HG03521 (cell line): ENCODE results near the gene KLHL33.
A peak's percentile ranks its signal among the peaks of the same experiment; 100 is the strongest.

ENCODE experiments used
- ATAC-seq: cut with Tn5 transposase; IDR thresholded peaks from one replicate; pipeline ENCODE4 v1.9.1; 2021; ENCODE audit warnings: mild to moderate bottlenecking, moderate library complexity; ENCODE audit not compliant: unreplicated experiment

KLHL33 gene, protein sequence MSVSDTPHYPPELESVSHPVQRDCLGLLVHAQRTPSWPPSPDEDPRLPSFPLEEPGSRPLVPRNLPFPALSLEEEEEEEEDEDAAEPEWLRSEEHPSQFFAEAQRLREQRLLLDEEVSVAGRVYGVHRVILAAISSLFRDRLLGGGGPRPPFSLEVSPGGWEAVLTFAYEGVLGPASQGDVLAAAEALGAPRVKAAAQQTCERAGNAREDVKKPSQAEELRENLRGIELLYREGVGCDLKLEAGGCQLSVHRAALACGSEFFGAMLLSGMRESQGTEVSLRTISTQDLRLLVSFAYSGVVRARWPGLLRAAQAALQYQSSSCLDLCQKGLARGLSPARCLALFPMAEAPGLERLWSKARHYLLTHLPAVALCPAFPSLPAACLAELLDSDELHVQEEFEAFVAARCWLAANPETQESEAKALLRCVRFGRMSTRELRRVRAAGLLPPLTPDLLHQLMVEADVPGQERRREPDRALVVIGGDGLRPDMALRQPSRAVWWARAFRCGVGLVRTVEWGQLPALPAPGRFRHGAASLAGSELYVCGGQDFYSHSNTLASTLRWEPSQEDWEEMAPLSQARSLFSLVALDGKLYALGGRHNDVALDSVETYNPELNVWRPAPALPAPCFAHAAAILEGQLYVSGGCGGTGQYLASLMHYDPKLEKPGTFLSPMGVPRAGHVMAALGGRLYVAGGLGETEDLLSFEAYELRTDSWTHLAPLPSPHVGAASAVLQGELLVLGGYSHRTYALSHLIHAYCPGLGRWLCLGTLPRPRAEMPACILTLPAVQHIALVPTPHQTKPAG

DNA sequence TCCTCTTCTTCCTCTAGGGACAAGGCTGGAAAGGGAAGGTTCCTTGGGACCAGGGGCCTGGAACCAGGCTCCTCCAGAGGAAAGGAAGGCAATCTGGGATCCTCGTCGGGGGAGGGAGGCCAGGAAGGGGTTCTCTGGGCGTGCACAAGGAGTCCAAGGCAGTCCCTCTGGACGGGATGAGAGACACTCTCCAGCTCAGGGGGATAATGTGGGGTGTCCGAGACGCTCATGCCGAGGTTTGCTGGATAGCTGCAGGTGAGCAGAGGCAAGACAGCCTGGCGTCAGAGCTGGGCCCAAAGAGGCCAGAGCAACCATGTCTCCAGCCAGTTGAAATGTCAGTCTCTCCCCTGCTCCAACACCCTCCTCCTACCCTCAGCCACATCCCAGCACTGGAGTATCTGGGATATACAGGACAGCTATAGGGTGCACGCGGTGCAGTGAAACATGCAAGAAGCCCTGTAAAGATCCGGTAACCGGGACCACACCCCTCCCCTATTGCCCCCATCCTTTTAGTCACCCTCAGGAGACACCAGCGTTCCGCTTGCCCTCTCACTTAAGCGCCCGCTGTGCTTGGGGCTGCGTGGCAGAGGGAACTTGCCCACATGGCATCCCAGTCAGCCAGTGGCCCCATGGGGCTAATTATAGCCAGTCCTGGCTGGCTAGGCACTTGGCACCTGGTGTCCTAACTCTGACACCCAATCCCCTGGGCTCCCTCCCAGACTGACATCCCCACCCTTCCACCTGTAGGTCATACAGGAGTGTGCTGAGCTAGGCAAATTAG is at the start of gene KLHL33:
Gene KLHL33 (minus strand): TSS at position 585 of the 781 bp plus-strand sequence. CDS start 355 bp downstream, at position 230.
- no peak for ATAC-seq

DNA sequence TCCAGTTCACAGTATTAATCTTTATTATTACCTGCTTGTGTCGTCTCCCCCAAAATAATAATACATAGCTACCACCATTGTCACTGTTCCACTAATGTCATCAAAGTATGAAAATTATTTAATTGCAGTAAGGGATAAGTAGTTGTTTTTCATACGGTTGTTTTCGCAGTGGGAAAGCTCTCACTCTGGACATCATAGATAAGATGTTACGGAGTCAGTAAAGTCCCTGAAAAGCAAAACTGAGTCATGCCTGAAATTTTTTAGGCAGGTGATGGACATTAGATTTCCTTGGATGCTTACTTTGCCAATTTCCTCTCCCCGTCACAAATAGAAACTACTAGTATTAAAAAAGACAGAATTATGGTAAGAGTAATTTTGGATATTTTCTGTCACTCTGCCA is 46.4 kb upstream of the KLHL33 start:
- no peak for ATAC-seq

DNA sequence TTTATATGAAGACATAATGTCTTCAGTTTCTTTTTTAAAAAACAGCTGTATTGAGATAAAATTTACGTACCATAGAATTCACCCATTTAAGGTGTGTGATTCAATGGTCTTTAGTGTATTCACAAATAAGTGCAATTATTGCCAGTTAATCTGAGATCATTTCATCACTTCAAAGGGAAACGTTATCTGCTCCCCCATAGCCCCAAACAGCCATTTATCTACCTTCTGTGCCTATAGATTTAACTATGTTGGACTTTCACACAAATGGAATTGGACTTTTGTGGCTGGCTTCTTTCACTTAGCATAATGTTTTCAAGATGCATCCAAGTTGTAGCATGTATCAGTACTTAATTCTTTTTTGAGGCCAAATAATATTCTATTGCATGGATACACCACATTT is 42.9 kb upstream of the KLHL33 start:
- no peak for ATAC-seq

DNA sequence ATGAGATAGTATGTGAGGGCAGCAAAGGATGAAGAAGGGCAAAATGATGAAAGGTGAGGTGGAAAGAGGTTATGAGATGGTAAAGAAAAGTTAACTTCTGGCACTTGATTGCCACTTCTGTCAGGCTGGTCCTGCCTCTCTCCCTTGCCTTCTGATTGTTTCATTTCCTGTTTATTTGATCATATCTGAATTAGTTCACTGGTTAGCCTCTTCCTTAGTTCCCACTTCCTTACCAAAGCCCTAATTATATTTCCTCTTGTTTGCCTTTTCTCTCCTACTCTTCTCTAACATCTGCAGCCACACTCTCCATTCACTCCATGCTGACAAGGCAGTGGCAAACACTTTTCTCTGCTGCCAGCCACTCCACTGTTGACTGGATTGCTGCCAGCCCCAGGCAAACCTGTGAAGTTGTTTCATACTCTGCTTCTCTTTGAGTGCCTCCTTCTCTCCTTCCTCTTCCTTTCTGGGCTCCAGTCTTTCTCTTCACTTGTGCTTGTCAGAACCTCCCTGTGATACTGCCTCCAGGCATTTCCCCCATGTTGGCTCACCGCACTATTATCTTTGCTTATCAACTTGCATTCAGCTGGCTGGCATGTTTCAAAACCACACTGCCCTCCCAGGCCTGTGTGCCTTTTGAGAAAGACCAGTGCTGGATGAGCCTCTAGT is 41.4 kb upstream of the KLHL33 start:
- ATAC-seq: no peak

DNA sequence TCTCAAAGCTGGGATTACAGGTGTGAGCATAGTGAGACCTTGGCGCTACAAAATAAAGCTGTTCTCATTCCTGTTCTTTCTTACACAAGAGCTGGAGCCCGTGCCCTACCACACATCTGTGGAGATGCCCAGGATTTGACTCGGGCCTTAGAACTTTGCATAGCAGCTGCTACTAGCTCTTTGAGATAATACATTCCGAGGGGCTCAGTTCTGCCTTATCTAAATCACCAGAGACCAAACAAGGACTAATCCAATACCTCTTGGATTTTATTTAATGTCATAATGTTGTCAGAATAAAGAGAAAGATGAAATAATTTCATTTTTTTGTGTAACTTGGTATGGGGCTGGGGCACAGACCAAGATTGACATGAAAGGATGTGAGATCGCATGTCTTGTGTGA is 40.8 kb upstream of the KLHL33 start:
- ATAC-seq: no peak

DNA sequence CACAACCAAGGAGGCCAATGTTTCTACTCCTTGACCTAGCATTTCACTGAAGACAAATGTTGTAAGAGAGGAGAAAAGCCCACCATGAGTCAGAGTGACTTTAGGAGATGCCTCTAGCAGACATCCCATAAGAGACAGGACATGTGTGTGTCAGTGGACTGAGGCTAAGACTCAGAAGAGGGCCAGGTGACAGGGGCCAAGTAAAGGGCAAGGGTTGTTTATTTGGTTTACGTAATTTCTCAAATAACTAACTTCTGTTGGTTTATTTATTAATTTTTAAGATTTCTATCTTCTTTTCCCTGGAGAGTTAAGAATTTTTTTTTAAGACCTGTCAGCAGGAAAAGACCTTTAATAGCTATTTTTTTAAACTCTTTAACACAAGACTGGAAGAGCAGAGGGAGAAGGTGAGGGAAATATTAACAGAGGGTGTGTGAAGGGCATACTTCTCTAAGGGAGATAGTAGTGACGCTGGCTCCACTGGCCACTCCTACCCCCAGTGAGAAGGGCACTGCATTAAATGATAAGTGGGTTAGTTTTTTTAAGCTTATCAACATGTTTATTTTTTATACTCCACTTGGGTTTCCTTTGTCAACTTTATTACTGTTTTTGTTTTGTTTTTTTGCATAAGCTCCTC is 36.7 kb upstream of the KLHL33 start:
- no peak for ATAC-seq

DNA sequence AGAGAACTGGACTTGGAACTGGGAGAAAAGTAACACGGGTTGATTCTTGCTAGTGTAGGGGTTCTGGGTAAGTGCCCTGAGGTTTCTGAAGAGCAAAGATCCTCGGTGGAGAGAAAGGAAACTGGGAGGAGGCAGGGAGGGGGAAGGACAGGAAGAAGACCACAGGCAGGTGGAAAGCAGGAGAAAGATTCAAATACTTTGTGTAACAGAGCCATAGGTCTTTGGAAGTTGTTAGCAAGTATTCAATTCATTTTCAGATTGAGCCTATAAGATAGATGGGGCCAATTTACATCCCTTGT is 34.6 kb upstream of the KLHL33 start:
- no peak for ATAC-seq

DNA sequence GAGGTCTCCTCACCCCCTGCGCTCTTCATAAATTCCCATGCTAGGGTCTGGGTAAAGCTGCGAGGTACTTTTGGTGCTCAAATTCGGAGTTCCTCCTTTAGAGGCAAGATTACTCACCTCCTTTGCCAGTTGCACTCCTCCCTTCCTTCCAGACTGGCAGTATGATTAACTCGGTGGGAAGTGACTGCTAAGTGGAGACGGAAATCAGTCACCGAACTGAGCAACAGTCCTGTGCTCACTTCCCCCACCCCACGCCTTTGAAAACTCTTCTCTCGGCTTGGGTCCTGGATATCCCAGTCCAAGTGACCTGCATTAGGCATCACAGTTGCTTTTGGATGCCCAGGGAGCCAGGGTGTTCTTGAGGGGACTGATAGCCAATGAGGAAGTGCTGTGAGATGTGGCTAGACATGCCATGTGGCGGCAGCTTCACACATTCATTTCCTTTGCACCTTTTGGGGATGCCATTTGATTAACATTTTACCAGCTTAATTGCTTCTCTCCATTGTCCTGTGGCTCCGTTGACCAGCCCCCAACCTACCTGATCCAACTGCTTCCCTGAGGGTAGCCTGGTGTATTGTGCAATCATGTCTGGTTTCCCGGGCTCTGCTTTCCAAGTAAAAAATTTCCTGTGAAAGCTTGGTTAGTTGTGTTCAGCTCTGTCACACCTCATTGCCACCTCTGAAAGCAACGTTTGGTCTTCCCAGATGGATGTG is 34.1 kb upstream of the KLHL33 start:
- peak; percentile 29 for ATAC-seq

DNA sequence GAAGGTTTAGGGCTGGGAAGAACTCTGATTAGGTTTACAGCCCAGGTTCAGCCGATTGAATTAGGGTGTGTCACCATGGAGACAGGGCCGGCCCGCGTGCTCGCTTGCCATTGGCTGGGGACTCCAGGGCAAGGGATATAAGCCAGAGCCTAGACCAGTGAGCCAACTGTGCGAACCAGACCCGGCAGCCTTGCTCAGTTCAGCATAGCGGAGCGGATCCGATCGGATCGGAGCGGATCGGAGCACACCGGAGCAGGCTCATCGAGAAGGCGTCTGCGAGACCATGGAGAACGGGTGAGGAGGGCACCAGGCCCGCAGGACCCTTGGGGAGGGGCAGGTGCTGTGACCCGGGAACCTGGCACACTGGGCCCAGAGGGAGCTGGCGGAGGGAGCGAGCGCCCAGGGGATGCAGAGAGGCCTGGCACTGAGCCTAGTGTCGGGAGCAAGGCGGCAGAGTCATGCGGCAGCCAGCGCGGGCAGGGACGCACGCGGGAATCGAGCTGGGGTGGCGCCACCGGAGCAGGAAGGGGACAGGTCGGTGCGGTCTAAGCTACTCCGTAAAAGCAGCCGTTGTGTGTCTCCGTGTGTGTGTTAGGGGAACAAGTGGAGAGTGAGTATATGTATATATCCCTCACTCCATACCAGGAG is 33.4 kb upstream of the KLHL33 start, which contains the start of gene PNP:
Gene PNP (plus strand): TSS at position 165 of the 648 bp plus-strand sequence. CDS start 119 bp downstream, at position 284.
- peak; percentile 92 for ATAC-seq

DNA sequence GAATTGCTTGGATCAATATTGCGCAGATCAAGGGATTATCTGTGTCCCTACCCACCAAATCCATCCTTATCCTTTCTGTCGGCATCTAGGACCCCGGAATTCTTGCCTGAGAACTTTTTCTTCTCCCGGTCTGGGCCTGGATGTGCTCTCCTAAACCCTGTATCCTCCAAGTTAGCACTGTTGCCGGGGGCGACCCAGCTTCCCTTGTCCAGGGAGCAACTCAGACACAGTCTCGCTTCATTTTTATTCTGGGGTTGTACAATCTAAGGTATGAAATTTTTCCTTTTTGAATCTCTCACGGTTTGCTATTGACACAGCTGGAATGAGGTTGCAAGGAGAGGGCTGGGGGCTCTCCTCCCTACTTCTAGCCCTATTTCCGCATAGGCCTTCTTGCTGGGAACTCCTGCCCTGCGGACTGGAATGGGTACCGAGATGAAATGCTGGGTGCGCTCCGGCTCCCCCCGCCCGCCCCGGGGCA is 32.8 kb upstream of the KLHL33 start:
- no peak for ATAC-seq

DNA sequence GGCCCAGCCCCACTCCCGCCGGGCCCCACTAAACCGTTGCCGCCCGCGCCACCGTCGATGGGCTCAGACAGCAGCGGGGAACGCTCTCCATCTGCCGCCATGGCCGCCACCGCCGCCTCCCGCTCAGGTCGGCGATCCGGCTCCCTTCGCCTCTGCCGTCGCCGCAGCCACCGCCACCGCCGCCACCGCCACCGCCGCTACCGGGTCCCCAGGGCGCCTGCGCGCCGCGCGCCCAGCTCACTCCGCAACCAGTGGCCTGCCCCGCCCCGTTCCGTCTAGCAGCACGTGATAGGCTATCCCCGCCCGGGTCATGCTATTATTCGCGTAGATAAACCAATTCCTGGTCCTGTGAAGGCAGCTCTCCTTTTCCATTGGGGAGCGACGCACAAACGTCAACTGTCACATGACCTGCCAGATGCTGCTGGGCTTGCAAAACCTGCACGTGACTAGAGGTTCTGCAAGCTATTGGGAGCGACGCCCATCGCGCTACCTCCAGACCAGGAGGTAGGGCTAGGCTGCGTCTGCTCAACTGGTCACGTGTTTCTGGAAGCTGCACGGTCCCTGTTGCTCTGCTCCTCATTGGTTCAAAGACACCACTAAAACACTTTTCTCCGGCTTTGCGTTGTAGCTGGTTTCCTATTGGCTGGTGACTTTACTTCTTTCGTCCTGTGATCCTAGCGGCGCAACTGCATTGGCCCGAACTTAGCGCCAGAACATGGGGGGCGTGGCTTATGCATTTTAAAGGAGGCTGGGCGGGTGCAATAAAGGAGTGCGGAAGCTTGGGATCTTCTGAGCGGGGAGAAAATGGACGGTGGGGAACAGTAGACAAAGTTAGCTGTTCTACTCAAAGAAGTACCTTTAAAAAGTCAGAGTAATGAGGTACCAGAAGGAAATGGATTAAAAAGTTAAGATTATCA is 25.5 kb upstream of the KLHL33 start, which contains the start of gene PIP4P1:
Gene PIP4P1 (minus strand): TSS at position 210 of the 917 bp plus-strand sequence. CDS start 109 bp downstream, at position 101.
- ATAC-seq: peak; percentile 90

DNA sequence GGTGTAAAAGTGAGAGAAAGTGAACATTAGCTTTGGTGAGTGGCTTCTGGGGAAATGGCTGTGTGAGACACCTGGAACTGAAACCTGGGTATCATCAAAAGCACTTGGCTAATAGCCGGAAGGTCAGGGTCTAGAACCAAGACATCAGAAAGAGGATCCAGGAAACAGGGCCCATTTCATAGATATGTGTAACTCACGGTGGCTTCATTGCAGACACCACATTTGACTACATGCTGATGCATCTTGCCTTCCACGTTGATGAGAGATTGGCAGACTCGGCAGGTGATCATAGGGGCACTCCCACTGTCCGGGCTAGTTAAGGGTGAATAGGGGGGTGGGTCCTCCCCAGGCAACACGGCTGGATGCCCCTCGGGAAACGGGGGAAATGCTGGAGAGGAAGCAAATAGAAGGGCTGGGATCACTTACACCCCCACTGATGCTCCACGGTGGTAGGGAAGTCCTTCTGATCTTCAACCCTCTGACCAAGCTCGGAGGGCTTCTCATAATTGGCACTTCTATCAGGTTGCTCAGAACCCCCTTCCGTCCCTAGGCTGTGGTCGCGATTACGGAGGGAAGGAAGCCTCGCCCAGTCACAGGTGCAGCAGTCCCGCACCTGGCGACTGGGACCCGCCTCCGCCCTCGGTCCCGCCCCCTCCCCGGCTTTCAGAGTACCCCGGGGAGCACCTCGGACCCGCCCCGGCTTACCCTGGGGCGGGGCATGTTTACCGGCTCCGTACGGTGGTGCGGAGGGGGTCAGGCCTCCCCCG is 24.7 kb upstream of the KLHL33 start:
- ATAC-seq: peak; percentile 6

DNA sequence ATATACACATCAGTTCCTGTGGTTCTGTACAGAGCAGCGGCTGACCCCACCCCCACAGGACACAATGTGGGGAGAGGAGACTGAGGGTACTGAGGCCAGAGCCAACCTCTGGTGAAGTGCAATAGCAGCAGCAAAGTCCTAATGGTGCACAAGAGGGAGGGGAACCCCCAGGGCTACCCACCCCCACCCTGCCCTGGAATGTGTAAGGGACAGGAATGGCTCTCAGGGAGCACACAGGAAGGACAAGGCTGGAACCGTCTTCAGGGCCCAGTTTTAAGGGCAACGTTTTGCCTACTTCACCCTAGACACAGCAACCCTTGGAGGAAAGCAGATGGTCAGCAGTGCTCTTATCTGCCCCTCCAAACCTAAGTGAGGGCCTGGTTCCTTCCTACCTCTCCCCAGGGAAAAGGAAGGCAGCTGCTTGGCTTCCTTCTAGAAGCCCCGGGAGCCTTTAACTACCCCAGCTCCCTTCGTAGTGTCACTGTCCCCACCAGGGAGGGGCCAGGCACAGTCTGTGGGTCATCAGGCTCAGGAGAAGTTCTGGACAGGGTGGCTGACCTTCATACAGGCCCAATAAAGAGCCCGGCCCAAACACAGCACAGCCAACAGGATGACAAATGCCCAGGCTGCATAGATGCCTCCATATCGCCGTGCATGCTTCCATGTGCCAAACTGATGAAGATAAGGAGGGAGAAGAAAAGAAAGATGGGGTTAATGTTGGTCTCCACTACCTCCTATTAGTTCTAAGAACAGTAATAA is 22.2 kb upstream of the KLHL33 start:
- no peak for ATAC-seq

DNA sequence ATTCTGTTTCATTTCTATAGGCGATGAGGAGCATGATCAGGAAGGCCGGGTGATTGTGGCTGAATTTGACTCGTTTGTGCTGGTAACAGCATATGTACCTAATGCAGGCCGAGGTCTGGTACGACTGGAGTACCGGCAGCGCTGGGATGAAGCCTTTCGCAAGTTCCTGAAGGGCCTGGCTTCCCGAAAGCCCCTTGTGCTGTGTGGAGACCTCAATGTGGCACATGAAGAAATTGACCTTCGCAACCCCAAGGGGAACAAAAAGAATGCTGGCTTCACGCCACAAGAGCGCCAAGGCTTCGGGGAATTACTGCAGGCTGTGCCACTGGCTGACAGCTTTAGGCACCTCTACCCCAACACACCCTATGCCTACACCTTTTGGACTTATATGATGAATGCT is 21.0 kb upstream of the KLHL33 start:
- ATAC-seq: no peak

DNA sequence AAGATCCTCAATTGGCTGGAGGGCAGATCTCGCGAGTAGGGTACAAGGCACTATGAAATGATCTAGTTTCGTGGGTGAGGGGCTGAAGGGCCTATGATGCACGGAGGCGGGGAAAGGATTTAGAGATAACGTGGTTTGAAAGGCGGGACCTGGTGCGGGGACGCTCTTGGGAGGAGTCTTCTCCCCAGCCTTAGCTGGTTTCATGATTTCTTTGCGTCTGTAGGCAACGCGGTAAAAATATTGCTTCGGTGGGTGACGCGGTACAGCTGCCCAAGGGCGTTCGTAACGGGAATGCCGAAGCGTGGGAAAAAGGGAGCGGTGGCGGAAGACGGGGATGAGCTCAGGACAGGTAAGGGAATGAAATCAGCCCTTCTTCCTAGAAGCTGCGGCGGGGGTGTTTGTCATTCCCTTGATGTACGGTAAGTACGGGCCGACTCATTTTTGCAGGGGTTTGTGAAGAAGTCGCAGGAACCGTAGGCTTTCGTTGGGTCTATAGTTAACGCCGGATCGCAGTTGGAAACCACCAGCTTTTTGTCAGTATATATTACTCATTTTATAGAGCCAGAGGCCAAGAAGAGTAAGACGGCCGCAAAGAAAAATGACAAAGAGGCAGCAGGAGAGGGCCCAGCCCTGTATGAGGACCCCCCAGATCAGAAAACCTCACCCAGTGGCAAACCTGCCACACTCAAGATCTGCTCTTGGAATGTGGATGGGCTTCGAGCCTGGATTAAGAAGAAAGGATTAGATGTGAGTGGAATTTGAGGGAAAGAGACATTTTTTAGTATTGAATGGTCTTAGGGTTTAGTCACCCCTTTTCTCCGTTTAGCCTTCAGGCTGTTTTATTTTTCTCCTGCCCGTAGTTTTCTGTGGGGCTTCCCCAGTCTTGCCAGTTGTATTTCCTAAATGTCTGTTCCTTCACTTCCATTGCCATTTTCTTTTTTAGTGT is 19.7 kb upstream of the KLHL33 start:
- peak; percentile 42 for ATAC-seq
